ENCODE results near the gene PRKCZ.
A peak's percentile ranks its signal among the peaks of the same experiment; 100 is the strongest.
"Not testable (repeated sequence)": the region's sequence is repeated elsewhere in the genome, so short reads cannot be mapped to it uniquely, and the experiment has no call there.

PRKCZ gene

DNA sequence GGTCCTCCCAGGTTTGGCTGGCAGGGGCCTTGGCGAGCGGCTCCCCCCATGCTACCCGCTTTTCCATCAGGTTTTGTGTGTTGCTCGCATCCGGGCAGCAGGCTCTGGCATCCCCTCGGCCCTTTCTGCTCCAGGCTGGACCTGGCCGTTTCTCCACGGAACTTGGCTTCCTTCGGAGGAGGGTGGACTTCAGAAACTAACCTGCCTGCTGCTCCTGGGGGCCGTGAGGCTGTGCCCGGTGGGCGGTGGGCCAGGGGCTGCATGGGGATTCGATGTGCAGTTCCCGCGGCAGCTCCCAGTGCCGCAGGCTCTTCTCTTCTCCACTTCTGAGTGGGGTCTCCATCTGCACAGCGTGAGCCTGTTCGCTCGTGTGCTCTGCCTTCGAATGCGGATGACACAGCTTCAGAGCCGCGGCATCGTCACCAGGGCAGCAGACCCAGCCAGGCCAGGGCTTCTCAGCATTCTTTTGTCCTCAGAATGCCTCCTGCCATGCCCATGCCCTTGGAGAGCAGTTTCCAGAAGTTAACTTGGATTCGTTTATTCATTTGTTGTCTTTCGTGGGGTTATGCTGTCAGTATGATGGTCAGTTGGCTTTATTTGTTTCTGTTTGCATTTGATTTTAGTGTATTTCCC is 36.4 kb downstream of the PRKCZ start:
- no peak overlapping the region for H3K27ac ChIP-seq (ENCODE audit: low read length)
- H3K36me3 ChIP-seq (ENCODE audit: control insufficient read depth, insufficient read depth, low read length), result no peaks in the 10 kb centered on the region; the same call in 1 of the 2 replicates
- H3K4me3 ChIP-seq (ENCODE audit: low read length), result no peak overlapping the region
- DNase-seq (ENCODE audit: low read depth, low spot score), result no peak
- no CpG with 5 or more reads among the region's 26 CpGs for WGBS (ENCODE audit: insufficient coverage, insufficient read length)
- no peaks in the 10 kb centered on the region for H3K27me3 ChIP-seq (ENCODE audit: control insufficient read depth, insufficient read depth, low read length)
- no peaks in the 10 kb centered on the region for H3K9me3 ChIP-seq (ENCODE audit: control insufficient read depth, insufficient read depth, low read length)
- H3K4me1 ChIP-seq (ENCODE audit: control insufficient read depth, insufficient read depth, low read length), result 0 out of 2 replicates have a peak, but pooled peaks cover 2% of the 10 kb centered on the region

DNA sequence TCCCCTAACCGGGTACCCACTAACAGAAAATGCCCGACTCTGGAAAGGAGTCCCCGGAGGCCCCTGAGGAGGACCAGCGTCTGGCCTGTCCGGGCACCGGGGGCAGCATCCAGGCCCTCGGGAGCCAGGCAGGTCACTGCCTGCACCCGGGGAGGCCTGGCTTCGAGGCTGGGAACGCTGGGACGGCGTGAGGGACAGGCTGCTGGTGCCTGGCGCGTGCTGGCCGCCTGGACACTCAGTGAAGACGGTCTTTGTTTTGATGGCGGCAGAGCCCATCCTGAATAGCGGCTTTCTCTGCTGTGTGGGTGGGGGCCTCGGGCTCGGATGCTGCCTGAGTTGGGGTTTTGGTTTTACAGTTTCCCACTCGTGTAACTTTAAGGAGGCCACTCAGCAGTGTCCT is 37.6 kb downstream of the PRKCZ start:
- no CpG with 5 or more reads among the region's 21 CpGs for WGBS (ENCODE audit: insufficient coverage, insufficient read length)
- DNase-seq (ENCODE audit: low read depth, low spot score), result no peak
- H3K27ac ChIP-seq (ENCODE audit: low read length), result no peak overlapping the region
- no peaks in the 10 kb centered on the region for H3K9me3 ChIP-seq (ENCODE audit: control insufficient read depth, insufficient read depth, low read length)
- no peaks in the 10 kb centered on the region for H3K36me3 ChIP-seq (ENCODE audit: control insufficient read depth, insufficient read depth, low read length)
- no peak overlapping the region for H3K4me3 ChIP-seq (ENCODE audit: low read length)
- H3K4me1 ChIP-seq (ENCODE audit: control insufficient read depth, insufficient read depth, low read length), result peaks cover 4% of the 10 kb centered on the region; the same call in 1 of the 2 replicates
- H3K27me3 ChIP-seq (ENCODE audit: control insufficient read depth, insufficient read depth, low read length), result no peaks in the 10 kb centered on the region

DNA sequence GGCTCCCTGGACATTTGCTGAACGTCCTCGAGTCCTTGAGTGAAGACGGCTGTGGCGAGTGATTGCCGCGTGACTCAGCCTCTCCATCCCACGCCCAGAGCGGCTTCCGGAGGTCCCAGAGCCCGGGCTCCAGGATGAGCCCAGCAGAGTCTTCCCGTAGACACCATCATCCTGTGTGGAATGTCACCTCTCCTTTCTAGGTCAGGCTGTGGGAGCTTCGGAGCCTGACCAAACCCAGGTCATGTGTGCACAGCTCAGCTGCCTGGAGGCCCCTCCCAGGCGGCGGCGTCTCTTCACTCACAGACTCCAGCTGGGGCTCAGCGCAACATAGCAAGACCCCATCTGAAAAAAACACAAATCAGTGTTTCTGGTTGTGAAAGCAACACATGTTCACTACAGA is 38.2 kb downstream of the PRKCZ start:
- WGBS (ENCODE audit: insufficient coverage, insufficient read length), result no CpG with 5 or more reads among the region's 16 CpGs
- H3K4me3 ChIP-seq (ENCODE audit: low read length), result no peak overlapping the region
- peaks cover 4% of the 10 kb centered on the region; the same call in 1 of the 2 replicates for H3K4me1 ChIP-seq (ENCODE audit: control insufficient read depth, insufficient read depth, low read length)
- DNase-seq (ENCODE audit: low read depth, low spot score), result no peak
- H3K27me3 ChIP-seq (ENCODE audit: control insufficient read depth, insufficient read depth, low read length), result no peaks in the 10 kb centered on the region
- H3K36me3 ChIP-seq (ENCODE audit: control insufficient read depth, insufficient read depth, low read length), result no peaks in the 10 kb centered on the region
- H3K27ac ChIP-seq (ENCODE audit: low read length), result no peak overlapping the region
- H3K9me3 ChIP-seq (ENCODE audit: control insufficient read depth, insufficient read depth, low read length), result no peaks in the 10 kb centered on the region

DNA sequence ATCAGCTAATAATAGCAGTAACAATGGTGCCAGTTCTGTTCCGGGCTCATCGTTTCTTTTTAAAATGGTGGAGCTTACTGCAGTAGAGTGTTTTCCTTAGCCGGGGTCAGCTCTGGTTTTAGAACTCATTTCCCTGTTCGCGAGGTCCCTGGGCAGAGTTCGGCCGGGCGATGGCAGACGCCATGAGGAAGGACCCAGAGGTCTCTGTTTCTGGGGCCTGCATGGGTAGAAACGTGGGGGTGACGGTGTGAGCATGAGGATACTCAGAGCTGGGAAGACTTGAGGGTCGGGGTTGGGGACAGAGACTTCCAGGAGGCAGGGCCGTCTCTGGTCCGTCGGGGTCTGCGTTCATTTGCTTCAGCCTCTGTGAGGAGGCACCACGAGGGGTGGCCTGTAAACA is 38.8 kb downstream of the PRKCZ start:
- Histone ChIP-seq H3K36me3 (ENCODE audit: control insufficient read depth, insufficient read depth, low read length) (no peaks in the 10 kb centered on the region), H3K4me3 (ENCODE audit: low read length) (no peak overlapping the region), H3K27ac (ENCODE audit: low read length) (no peak overlapping the region), H3K27me3 (ENCODE audit: control insufficient read depth, insufficient read depth, low read length) (no peaks in the 10 kb centered on the region), H3K9me3 (ENCODE audit: control insufficient read depth, insufficient read depth, low read length) (no peaks in the 10 kb centered on the region), H3K4me1 (ENCODE audit: control insufficient read depth, insufficient read depth, low read length) (peaks cover 4% of the 10 kb centered on the region; the same call in 1 of the 2 replicates)
- WGBS (ENCODE audit: insufficient coverage, insufficient read length), result no CpG with 5 or more reads among the region's 17 CpGs
- no peak for DNase-seq (ENCODE audit: low read depth, low spot score)

DNA sequence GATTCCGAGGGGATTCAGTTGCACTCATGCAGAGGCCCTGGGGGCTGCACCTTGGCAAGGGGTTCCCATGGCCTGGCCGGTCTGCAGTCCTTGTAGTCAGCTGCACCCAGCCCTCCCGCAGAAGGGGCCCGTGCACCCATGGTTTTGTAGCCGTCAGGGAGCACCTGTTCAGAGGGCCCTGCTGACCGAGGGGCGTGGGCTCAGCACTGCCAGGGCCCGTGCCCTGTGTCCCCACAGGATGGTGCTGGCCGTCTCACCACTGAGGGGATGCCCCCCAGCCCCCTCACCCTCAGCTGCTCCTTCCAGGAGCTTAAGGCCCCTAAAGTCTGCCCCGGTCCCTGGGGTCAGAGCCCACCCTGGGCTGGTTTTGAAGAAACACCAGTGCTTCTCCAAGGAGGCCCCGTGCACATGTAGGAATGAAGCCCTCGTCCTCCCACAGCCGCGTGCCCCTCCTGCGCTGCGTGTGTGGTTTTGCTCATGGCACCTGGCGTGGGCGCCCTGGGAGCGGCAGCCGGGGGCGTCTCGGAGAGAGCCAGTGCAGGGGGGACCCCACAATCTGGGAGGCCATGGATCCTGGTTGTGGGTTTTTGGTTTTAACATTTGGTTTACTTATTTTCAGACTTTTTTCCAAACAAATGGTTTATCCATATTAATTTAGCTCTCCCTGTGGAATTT is 40.1 kb downstream of the PRKCZ start:
- Histone ChIP-seq H3K27me3 (ENCODE audit: control insufficient read depth, insufficient read depth, low read length) (no peaks in the 10 kb centered on the region), H3K36me3 (ENCODE audit: control insufficient read depth, insufficient read depth, low read length) (no peaks in the 10 kb centered on the region), H3K4me1 (ENCODE audit: control insufficient read depth, insufficient read depth, low read length) (peaks cover 4% of the 10 kb centered on the region; the same call in 1 of the 2 replicates), H3K9me3 (ENCODE audit: control insufficient read depth, insufficient read depth, low read length) (no peaks in the 10 kb centered on the region), H3K4me3 (ENCODE audit: low read length) (no peak overlapping the region), H3K27ac (ENCODE audit: low read length) (no peak overlapping the region)
- DNase-seq (ENCODE audit: low read depth, low spot score), result no peak
- no CpG with 5 or more reads among the region's 22 CpGs for WGBS (ENCODE audit: insufficient coverage, insufficient read length)

DNA sequence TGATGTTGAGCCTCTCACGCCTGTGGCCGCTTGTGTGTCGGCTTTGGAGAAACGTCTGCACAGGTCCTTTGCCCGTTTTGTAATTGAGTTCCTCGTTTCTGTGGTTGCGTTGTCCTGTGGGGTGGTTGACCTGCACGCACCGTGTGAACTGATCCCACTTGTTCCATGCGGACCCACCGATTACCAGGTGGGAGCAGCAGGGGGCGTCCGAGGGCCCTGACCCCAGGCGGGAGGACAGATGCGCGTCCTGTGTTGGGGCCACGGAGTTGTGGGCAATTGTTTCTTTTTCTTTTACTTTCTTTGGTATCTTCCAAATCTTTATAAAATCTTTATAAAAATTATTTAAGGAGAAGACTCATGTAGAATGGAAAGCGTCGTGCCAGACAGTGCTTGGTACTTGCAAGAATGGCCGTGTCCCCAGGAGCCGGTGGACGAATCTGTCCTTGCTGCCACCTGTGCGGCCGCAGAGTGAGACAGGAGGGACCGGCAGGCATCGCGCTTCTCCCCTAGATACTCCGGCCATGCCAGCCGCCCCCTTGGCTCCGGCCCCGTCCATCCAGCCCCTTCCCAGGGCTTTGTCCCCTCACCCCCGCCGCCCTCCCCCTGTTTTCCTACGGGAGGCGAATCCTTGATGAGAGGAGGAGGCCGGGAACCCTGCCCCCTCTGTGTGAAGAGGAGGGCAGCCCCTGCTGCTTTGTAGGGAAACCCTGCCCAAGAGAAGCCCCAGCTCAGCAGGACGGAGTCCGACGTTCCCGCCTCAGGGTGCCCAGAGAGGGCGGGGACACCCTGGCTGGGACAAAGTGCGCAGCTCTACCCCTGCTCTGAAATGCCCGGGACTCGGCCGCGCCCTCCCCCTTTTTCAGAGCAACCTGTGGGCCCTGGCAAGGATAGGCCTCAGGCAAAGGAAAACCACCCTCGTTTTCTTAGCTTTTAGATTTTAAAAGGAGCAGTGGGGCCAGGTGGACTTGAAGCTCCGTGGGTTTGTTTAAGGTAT is 41.7 kb downstream of the PRKCZ start:
- no peak overlapping the region for H3K4me3 ChIP-seq (ENCODE audit: low read length)
- peaks cover 4% of the 10 kb centered on the region; the same call in 1 of the 2 replicates for H3K4me1 ChIP-seq (ENCODE audit: control insufficient read depth, insufficient read depth, low read length)
- no peaks in the 10 kb centered on the region for H3K27me3 ChIP-seq (ENCODE audit: control insufficient read depth, insufficient read depth, low read length)
- no peaks in the 10 kb centered on the region; the same call in 1 of the 2 replicates for H3K36me3 ChIP-seq (ENCODE audit: control insufficient read depth, insufficient read depth, low read length)
- WGBS (ENCODE audit: insufficient coverage, insufficient read length), result no CpG with 5 or more reads among the region's 48 CpGs
- H3K9me3 ChIP-seq (ENCODE audit: control insufficient read depth, insufficient read depth, low read length), result no peaks in the 10 kb centered on the region
- peak; percentile 33 for DNase-seq (ENCODE audit: low read depth, low spot score)
- H3K27ac ChIP-seq (ENCODE audit: low read length), result no peak overlapping the region

DNA sequence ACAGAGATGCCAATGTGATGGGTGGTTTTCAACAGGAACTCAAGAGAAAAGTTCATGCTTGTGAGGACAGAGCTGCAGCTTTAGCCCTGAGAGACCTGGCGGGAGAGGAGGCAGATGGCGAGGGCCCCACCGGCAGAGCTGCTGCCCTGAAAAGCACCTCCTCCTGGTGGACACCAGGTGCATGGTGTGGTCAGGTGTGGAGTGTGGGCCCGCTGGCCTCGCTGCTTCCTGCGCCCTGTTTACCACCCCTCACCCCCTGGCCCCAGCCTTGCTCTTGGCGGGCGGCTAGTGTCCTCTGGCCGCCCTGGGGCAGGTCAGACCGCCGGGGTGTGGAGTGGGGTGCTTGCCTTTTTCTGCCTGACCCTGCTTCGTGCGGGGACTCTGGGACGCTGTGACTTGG is 42.8 kb downstream of the PRKCZ start:
- Histone ChIP-seq H3K4me3 (ENCODE audit: low read length) (no peak overlapping the region), H3K4me1 (ENCODE audit: control insufficient read depth, insufficient read depth, low read length) (peaks cover 4% of the 10 kb centered on the region; the same call in 1 of the 2 replicates), H3K27ac (ENCODE audit: low read length) (no peak overlapping the region), H3K27me3 (ENCODE audit: control insufficient read depth, insufficient read depth, low read length) (no peaks in the 10 kb centered on the region), H3K9me3 (ENCODE audit: control insufficient read depth, insufficient read depth, low read length) (no peaks in the 10 kb centered on the region), H3K36me3 (ENCODE audit: control insufficient read depth, insufficient read depth, low read length) (no peaks in the 10 kb centered on the region; the same call in 1 of the 2 replicates)
- no CpG with 5 or more reads among the region's 14 CpGs for WGBS (ENCODE audit: insufficient coverage, insufficient read length)
- DNase-seq (ENCODE audit: low read depth, low spot score), result no peak

DNA sequence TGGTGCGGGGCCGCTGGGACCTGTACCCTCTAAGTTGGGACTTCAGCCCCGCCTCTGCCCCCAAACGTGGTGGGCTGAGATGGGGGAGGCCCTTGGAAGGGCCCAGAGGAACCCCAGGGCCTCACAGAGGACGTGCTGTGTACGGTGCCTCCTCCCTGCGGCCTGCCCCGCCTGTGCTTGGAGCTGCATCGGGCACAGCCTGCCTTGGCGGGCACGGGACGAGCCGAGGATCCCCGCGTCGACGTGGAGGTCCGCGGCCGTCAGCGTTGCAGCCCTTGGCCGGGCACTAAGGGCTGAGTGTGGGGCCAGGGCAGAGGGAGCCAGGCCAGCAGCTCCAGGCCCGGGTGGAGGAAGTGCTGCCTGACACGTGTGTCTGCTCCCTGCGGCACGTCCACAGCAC is 43.4 kb downstream of the PRKCZ start:
- H3K36me3 ChIP-seq (ENCODE audit: control insufficient read depth, insufficient read depth, low read length), result no peaks in the 10 kb centered on the region; the same call in 1 of the 2 replicates
- no peaks in the 10 kb centered on the region for H3K27me3 ChIP-seq (ENCODE audit: control insufficient read depth, insufficient read depth, low read length)
- H3K27ac ChIP-seq (ENCODE audit: low read length), result no peak overlapping the region
- H3K4me1 ChIP-seq (ENCODE audit: control insufficient read depth, insufficient read depth, low read length), result peaks cover 4% of the 10 kb centered on the region; the same call in 1 of the 2 replicates
- WGBS (ENCODE audit: insufficient coverage, insufficient read length), result no CpG with 5 or more reads among the region's 26 CpGs
- no peaks in the 10 kb centered on the region for H3K9me3 ChIP-seq (ENCODE audit: control insufficient read depth, insufficient read depth, low read length)
- no peak overlapping the region for H3K4me3 ChIP-seq (ENCODE audit: low read length)
- no peak for DNase-seq (ENCODE audit: low read depth, low spot score)

DNA sequence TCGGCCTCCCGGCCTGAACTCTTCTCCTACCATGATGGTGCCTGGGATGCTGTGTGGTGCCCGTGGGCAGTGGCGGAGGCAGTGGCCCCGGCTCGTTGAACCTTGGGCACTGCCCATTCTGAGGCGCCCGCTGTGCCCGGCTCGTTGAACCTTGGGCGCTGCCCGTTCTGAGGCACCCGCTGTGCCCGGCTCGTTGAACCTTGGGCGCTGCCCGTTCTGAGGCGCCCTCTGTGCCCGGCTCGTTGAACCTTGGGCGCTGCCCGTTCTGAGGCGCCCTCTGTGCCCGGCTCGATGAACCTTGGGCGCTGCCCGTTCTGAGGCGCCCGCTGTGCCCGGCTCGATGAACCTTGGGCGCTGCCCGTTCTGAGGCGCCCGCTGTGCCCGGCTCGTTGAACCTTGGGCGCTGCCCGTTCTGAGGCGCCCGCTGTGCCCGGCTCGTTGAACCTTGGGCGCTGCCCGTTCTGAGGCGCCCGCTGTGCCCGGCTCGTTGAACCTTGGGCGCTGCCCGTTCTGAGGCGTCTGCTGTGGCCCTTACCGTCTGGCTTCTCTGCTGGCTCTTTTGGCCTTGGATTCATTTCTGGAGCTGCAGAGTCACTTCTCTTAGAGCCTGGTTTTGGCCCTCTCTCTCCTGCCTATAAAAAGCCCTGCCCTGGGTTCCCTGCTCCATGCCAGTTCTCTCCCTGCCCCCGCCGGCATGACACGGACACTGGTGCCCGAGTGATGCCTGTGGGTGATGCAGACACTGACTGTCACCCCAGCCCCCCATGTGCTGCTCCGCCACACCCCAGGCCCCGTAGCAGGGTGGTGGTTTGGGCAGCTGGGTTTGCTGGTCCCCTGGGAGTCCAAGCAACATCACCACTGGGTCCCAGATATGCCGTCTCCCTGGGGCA is 44.3 kb downstream of the PRKCZ start:
- no CpG with 5 or more reads among the region's 60 CpGs for WGBS (ENCODE audit: insufficient coverage, insufficient read length)
- H3K27ac ChIP-seq (ENCODE audit: low read length); H3K4me3 ChIP-seq (ENCODE audit: low read length); H3K4me1 ChIP-seq (ENCODE audit: control insufficient read depth, insufficient read depth, low read length); H3K9me3 ChIP-seq (ENCODE audit: control insufficient read depth, insufficient read depth, low read length); DNase-seq (ENCODE audit: low read depth, low spot score); H3K27me3 ChIP-seq (ENCODE audit: control insufficient read depth, insufficient read depth, low read length); H3K36me3 ChIP-seq (ENCODE audit: control insufficient read depth, insufficient read depth, low read length): not testable (repeated sequence)
